ENCODE measurements around the gene ADAMTSL5. TPM values are rescaled to one million over a fixed set of nuclear protein-coding genes. Genes with fewer than 3 reads are reported as not detected.

Gene ADAMTSL5
- total and polyA plus RNA-seq, 2 of the 13 experiments (the other 11 are each of a cell fraction or from before 2014, with no cell fraction given): 0.60 to 2.7 TPM

DNA sequence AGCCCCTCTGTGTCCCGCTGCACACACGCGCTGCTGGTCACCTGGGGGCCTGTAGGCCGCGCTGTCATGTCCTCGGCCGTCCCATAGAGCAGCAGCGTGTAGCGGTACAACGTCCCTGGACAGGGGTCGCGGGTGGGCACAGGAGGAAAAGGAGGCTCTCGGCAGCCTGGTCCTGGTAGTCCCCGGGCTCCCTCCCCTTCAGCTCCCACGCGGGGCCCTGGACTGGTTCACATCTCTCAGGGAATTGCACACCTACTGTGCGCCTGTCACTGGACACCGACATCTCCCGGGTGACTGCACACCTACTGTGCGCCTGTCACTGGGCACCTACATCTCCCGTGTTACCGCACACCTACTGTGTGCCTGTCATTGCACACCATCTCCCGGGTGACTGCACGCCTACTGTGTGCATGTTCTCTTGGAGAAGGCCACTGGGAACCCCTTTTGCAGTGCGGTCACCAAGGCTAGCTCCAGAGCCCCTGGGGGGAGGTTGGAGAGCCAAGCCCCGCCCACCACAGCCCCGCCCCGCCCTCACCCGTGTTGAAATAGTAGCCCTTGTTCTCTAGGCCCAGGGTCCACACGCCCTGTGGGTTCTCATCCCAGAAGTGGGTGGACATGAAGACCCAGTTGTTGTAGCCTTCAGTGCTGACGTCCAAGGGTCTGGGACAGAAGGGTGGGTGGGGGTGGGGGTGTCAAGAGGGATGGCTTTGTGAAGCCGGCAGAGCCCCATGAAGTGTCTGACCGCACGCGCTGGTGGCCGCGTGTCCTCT, 30.3 kb downstream of the ADAMTSL5 start (continued):
- TF ChIP-seq RAD51 (IDR thresholded peaks at IDR 0.05; ENCODE audit: borderline replicate concordance) (no peak), KAT8 (CRISPR knock-in tag; IDR thresholded peaks at IDR 0.05) (no peak), ZMAT3 (CRISPR knock-in tag; conservative IDR thresholded peaks at IDR 0.05) (no peak), MIER3 (CRISPR knock-in tag; IDR thresholded peaks at IDR 0.05; ENCODE audit: borderline replicate concordance) (no peak), TBL1XR1 (IDR thresholded peaks at IDR 0.05; ENCODE audit: borderline replicate concordance, low read length, partially characterized antibody) (no peak), MED1 (CRISPR knock-in tag; IDR thresholded peaks at IDR 0.05) (no peak), FOSL2 (CRISPR knock-in tag; IDR thresholded peaks at IDR 0.05) (no peak), ZMYM2 (CRISPR knock-in tag; IDR thresholded peaks at IDR 0.05) (peak; percentile 91), ZNF510 (CRISPR knock-in tag; IDR thresholded peaks at IDR 0.05; ENCODE audit: low read depth) (no peak), SIX1 (CRISPR knock-in tag; IDR thresholded peaks at IDR 0.05; ENCODE audit: borderline replicate concordance) (no peak), ISX (CRISPR knock-in tag; conservative IDR thresholded peaks at IDR 0.05) (no peak), IKZF4 (CRISPR knock-in tag; IDR thresholded peaks at IDR 0.05; ENCODE audit: borderline replicate concordance, low read depth, not compliant biosample characterization) (no peak), ZNF577 (CRISPR knock-in tag; IDR thresholded peaks at IDR 0.05; ENCODE audit: borderline replicate concordance, low read depth) (no peak), KAT2B (IDR thresholded peaks at IDR 0.05; ENCODE audit: borderline replicate concordance, low read depth, low read length) (no peak), FOSL1 (CRISPR knock-in tag; IDR thresholded peaks at IDR 0.05; ENCODE audit: borderline replicate concordance) (no peak), ZIK1 (CRISPR knock-in tag; IDR thresholded peaks at IDR 0.05; ENCODE audit: borderline replicate concordance, low read depth) (no peak), SNAI1 (CRISPR knock-in tag; IDR thresholded peaks at IDR 0.05; ENCODE audit: borderline replicate concordance) (no peak), ADNP (CRISPR knock-in tag; IDR thresholded peaks at IDR 0.05) (0 out of 2 replicates have a peak, but pooled peaks have one; percentile 52), SP1 (IDR thresholded peaks at IDR 0.05) (no peak), SP1 (CRISPR knock-in tag; IDR thresholded peaks at IDR 0.05) (no peak), AGO1 (IDR thresholded peaks at IDR 0.05; ENCODE audit: low read depth, low read length, poor library complexity, severe bottlenecking) (no peak), KLF9 (CRISPR knock-in tag; IDR thresholded peaks at IDR 0.05; ENCODE audit: low read depth) (no peak)
- TF ChIP-seq, protein P1, sequence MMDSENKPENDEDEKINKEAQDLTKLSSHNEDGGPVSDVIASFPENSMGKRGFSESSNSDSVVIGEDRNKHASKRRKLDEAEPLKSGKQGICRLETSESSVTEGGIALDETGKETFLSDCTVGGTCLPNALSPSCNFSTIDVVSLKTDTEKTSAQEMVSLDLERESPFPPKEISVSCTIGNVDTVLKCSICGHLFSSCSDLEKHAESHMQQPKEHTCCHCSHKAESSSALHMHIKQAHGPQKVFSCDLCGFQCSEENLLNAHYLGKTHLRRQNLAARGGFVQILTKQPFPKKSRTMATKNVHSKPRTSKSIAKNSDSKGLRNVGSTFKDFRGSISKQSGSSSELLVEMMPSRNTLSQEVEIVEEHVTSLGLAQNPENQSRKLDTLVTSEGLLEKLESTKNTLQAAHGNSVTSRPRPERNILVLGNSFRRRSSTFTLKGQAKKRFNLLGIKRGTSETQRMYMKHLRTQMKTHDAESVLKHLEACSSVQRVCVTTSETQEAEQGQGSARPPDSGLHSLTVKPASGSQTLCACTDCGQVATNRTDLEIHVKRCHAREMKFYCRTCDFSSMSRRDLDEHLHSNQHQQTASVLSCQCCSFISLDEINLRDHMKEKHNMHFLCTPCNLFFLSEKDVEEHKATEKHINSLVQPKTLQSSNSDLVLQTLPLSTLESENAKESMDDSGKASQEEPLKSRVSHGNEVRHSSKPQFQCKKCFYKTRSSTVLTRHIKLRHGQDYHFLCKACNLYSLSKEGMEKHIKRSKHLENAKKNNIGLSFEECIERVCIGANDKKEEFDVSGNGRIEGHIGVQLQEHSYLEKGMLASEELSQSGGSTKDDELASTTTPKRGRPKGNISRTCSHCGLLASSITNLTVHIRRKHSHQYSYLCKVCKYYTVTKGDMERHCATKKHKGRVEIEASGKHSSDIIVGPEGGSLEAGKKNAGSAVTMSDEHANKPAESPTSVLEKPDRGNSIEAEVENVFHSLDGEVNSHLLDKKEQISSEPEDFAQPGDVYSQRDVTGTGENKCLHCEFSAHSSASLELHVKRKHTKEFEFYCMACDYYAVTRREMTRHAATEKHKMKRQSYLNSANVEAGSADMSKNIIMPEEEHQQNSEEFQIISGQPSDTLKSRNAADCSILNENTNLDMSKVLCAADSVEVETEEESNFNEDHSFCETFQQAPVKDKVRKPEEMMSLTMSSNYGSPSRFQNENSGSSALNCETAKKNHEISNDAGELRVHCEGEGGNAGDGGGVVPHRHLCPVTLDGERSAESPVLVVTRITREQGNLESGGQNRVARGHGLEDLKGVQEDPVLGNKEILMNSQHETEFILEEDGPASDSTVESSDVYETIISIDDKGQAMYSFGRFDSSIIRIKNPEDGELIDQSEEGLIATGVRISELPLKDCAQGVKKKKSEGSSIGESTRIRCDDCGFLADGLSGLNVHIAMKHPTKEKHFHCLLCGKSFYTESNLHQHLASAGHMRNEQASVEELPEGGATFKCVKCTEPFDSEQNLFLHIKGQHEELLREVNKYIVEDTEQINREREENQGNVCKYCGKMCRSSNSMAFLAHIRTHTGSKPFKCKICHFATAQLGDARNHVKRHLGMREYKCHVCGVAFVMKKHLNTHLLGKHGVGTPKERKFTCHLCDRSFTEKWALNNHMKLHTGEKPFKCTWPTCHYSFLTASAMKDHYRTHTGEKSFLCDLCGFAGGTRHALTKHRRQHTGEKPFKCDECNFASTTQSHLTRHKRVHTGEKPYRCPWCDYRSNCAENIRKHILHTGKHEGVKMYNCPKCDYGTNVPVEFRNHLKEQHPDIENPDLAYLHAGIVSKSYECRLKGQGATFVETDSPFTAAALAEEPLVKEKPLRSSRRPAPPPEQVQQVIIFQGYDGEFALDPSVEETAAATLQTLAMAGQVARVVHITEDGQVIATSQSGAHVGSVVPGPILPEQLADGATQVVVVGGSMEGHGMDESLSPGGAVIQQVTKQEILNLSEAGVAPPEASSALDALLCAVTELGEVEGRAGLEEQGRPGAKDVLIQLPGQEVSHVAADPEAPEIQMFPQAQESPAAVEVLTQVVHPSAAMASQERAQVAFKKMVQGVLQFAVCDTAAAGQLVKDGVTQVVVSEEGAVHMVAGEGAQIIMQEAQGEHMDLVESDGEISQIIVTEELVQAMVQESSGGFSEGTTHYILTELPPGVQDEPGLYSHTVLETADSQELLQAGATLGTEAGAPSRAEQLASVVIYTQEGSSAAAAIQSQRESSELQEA (CRISPR knock-in tag; IDR thresholded peaks at IDR 0.05; ENCODE audit: not compliant biosample characterization): no peak

Measured in HepG2 (cell line).